ENCODE results near the gene RBMS3.

RBMS3 gene

GRCh38 chr3:29693863-29694262 lies 413.0 kb downstream of the RBMS3 start:
- no peak overlapping the region for H3K4me3 ChIP-seq (replicated peaks; ENCODE audit: low read depth, low read length)
- H3K36me3 ChIP-seq (ENCODE audit: control insufficient read depth, insufficient read depth, low read length), result no peaks in the 10 kb centered on the region
- no peak for TF ChIP-seq CTCF (IDR thresholded peaks at IDR 0.05; ENCODE audit: insufficient read depth, low read length, poor library complexity, severe bottlenecking)
- no peak for DNase-seq (ENCODE audit: extremely low read depth, insufficient read length)
- no peaks in the 10 kb centered on the region for H3K27me3 ChIP-seq (replicated peaks; ENCODE audit: control insufficient read depth, insufficient read depth, low read length)

- Histone ChIP-seq H3K36me3 (ENCODE audit: control insufficient read depth, insufficient read depth, low read length) (no peaks in the 10 kb centered on the region), H3K27me3 (replicated peaks; ENCODE audit: control insufficient read depth, insufficient read depth, low read length) (no peaks in the 10 kb centered on the region), H3K4me3 (replicated peaks; ENCODE audit: low read depth, low read length) (no peak overlapping the region)
- DNase-seq (ENCODE audit: extremely low read depth, insufficient read length), result no peak
- TF ChIP-seq CTCF (IDR thresholded peaks at IDR 0.05; ENCODE audit: insufficient read depth, low read length, poor library complexity, severe bottlenecking), result no peak
Measured at GRCh38 chr3:29694331-29694730, 413.5 kb downstream of the RBMS3 start.

- Histone ChIP-seq H3K27me3 (replicated peaks; ENCODE audit: control insufficient read depth, insufficient read depth, low read length) (no peaks in the 10 kb centered on the region), H3K4me3 (replicated peaks; ENCODE audit: low read depth, low read length) (no peak overlapping the region), H3K36me3 (ENCODE audit: control insufficient read depth, insufficient read depth, low read length) (no peaks in the 10 kb centered on the region)
- DNase-seq (ENCODE audit: extremely low read depth, insufficient read length), result no peak
- no peak for TF ChIP-seq CTCF (IDR thresholded peaks at IDR 0.05; ENCODE audit: insufficient read depth, low read length, poor library complexity, severe bottlenecking)
Measured at GRCh38 chr3:29694783-29695182, 413.9 kb downstream of the RBMS3 start.

- H3K4me3 ChIP-seq (replicated peaks; ENCODE audit: low read depth, low read length), result no peak overlapping the region
- no peaks in the 10 kb centered on the region for H3K27me3 ChIP-seq (replicated peaks; ENCODE audit: control insufficient read depth, insufficient read depth, low read length)
- no peak for TF ChIP-seq CTCF (IDR thresholded peaks at IDR 0.05; ENCODE audit: insufficient read depth, low read length, poor library complexity, severe bottlenecking)
- no peak for DNase-seq (ENCODE audit: extremely low read depth, insufficient read length)
- H3K36me3 ChIP-seq (ENCODE audit: control insufficient read depth, insufficient read depth, low read length), result no peaks in the 10 kb centered on the region
Measured at GRCh38 chr3:29695201-29695600, 414.3 kb downstream of the RBMS3 start.

- no peak overlapping the region for H3K4me3 ChIP-seq (replicated peaks; ENCODE audit: low read depth, low read length)
- no peaks in the 10 kb centered on the region for H3K36me3 ChIP-seq (ENCODE audit: control insufficient read depth, insufficient read depth, low read length)
- TF ChIP-seq CTCF (IDR thresholded peaks at IDR 0.05; ENCODE audit: insufficient read depth, low read length, poor library complexity, severe bottlenecking), result no peak
- no peak for DNase-seq (ENCODE audit: extremely low read depth, insufficient read length)
- H3K27me3 ChIP-seq (replicated peaks; ENCODE audit: control insufficient read depth, insufficient read depth, low read length), result no peaks in the 10 kb centered on the region
Measured at GRCh38 chr3:29695643-29696198, 414.9 kb downstream of the RBMS3 start.

- H3K36me3 ChIP-seq (ENCODE audit: control insufficient read depth, insufficient read depth, low read length), result no peaks in the 10 kb centered on the region
- no peak for TF ChIP-seq CTCF (IDR thresholded peaks at IDR 0.05; ENCODE audit: insufficient read depth, low read length, poor library complexity, severe bottlenecking)
- H3K27me3 ChIP-seq (replicated peaks; ENCODE audit: control insufficient read depth, insufficient read depth, low read length), result no peaks in the 10 kb centered on the region
- no peak for DNase-seq (ENCODE audit: extremely low read depth, insufficient read length)
- no peak overlapping the region for H3K4me3 ChIP-seq (replicated peaks; ENCODE audit: low read depth, low read length)
Measured at GRCh38 chr3:29696311-29696710, 415.4 kb downstream of the RBMS3 start.
